ENCODE data around the gene SIN3B. TPM values are rescaled to one million over a fixed set of nuclear protein-coding genes. Genes with fewer than 3 reads are reported as not detected.

Gene SIN3B
- total and polyA plus RNA-seq, 2 of the 13 experiments (the other 11 are each of a cell fraction or from before 2014, with no cell fraction given) = 12.9 to 25.7 TPM

- TF ChIP-seq ZFP91 (CRISPR knock-in tag; IDR thresholded peaks at IDR 0.05; ENCODE audit: borderline replicate concordance) = 0 out of 2 replicates have a peak, but pooled peaks have one; percentile 24
- TF ChIP-seq HNRNPLL (IDR thresholded peaks at IDR 0.05; ENCODE audit: low read depth, low read length, poor library complexity, severe bottlenecking) = peak; percentile 24
- no peak for TF ChIP-seq SALL1 (CRISPR knock-in tag; IDR thresholded peaks at IDR 0.05)
- TF ChIP-seq ETV6 (CRISPR knock-in tag; conservative IDR thresholded peaks at IDR 0.05) = no peak
- TF ChIP-seq FOXO4 (CRISPR knock-in tag; conservative IDR thresholded peaks at IDR 0.05) = no peak
- no peak for TF ChIP-seq POLR2AphosphoS5 (IDR thresholded peaks at IDR 0.05; ENCODE audit: low read depth, low read length)
- TF ChIP-seq KAT8 (CRISPR knock-in tag; IDR thresholded peaks at IDR 0.05) = 0 out of 2 replicates have a peak, but pooled peaks have one; percentile 22
- TF ChIP-seq HDAC1 (CRISPR knock-in tag; IDR thresholded peaks at IDR 0.05) = no peak
- TF ChIP-seq JUND (CRISPR knock-in tag; IDR thresholded peaks at IDR 0.05) = no peak
- no peak for TF ChIP-seq JUNB (CRISPR knock-in tag; IDR thresholded peaks at IDR 0.05; ENCODE audit: borderline replicate concordance)
- TF ChIP-seq ZNF670 (CRISPR knock-in tag; IDR thresholded peaks at IDR 0.05; ENCODE audit: borderline replicate concordance) = no peak
- 0 out of 2 replicates have a peak, but pooled peaks have one; percentile 19 for TF ChIP-seq ZGPAT (CRISPR knock-in tag; IDR thresholded peaks at IDR 0.05)
- TF ChIP-seq ZNF839 (CRISPR knock-in tag; IDR thresholded peaks at IDR 0.05; ENCODE audit: borderline replicate concordance) = 0 out of 2 replicates have a peak, but pooled peaks have one; percentile 13
- TF ChIP-seq HNRNPL (IDR thresholded peaks at IDR 0.05; ENCODE audit: low read depth, low read length) = 0 out of 2 replicates have a peak, but pooled peaks have one; percentile 25
- TF ChIP-seq CBX1 (IDR thresholded peaks at IDR 0.05; ENCODE audit: low read depth) = no peak
- TF ChIP-seq TCF7 (IDR thresholded peaks at IDR 0.05; ENCODE audit: low read depth) = no peak
- peak; percentile 44; the same call in 1 of the 2 replicates for TF ChIP-seq ZNF501 (CRISPR knock-in tag; IDR thresholded peaks at IDR 0.05)
- TF ChIP-seq GTF2F1 (IDR thresholded peaks at IDR 0.05; ENCODE audit: low read length) = no peak
- no peak for TF ChIP-seq ZNF30 (CRISPR knock-in tag; IDR thresholded peaks at IDR 0.05)
- no peak for TF ChIP-seq KDM6A (CRISPR knock-in tag; IDR thresholded peaks at IDR 0.05; ENCODE audit: low read depth)
- TF ChIP-seq ZNF780A (CRISPR knock-in tag; IDR thresholded peaks at IDR 0.05) = no peak
- TF ChIP-seq SUZ12 (IDR thresholded peaks at IDR 0.05; ENCODE audit: low read depth, low read length) = no peak
- no peak for TF ChIP-seq FLYWCH1 (CRISPR knock-in tag; IDR thresholded peaks at IDR 0.05)
Observed at GRCh38 chr19:16892868-16893685, 63.9 kb downstream of the SIN3B start (continued).
